RKO (cell line): Measurements from ENCODE around the gene FARP1.

Source experiments
- DNase-seq: peaks from one replicate; pipeline ENCODE4 v3.0.0-alpha.2; 2016; ENCODE audit warnings: low spot score

Gene FARP1

GRCh38 chr13:98487016-98487415 is 344.1 kb downstream of the FARP1 start:
- no peak for DNase-seq

GRCh38 chr13:98487522-98487921 is 344.6 kb downstream of the FARP1 start:
- DNase-seq, result no peak

DNA sequence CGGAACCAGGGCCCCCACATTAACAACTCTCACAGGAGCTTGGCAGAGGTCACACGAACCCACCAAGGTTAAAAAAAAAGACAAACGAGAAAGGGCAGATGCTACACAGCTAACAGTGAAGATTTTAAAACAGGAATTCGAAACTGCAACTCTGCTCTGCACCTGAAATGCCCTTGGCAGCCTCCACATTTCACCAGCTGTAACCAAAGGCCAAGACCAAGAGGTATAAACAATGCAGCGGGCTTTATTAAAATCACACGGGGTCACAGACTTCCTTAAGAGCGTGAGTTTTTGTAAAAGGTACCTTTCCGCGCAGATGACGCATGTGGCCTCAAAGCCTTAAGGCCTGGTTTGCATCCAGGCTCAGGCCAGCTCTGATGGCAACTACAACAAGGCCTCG is 345.8 kb downstream of the FARP1 start:
- no peak for DNase-seq

DNA sequence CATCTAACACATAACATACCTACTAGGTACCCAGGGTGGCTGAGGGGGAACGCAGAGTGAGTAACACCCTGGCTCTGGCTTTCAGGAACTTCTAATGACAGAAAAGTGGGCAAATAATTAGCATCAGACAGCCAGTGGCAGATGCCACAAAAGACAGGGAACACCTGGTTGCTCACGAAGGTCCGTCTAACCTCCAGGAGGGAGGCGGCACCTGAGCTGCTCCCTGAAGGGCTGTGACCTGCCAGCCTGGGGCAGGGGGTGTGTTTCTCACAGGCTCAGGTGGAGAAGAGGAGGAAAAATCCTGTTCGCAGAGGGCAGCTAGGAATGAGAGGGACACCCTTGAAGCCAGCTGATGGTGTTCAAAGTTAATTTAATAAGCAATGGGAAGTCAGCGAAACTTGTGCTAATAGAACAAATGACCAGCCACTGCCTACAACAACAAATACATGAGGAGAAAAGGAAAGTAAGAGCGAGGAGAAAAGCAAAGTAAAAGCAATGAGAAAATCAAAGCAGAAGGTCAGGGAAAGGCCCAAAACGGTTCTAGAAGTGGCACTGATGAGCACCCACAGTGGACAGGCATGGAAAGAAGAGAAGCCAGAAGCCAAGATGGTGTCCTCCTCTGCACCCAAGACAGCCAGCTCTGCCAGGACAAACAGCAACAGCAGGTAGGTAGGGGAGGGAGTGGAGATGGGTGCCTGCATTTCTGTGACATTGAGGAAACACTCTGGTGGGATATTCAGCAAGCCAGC is 346.7 kb downstream of the FARP1 start:
- no peak for DNase-seq

- no peak for DNase-seq
Measured at GRCh38 chr13:98490195-98490836, 347.4 kb downstream of the FARP1 start.

- no peak for DNase-seq
Measured at GRCh38 chr13:98490866-98491265, 348.0 kb downstream of the FARP1 start.

GRCh38 chr13:98492335-98493041 is 349.6 kb downstream of the FARP1 start:
- DNase-seq, result no peak

DNA sequence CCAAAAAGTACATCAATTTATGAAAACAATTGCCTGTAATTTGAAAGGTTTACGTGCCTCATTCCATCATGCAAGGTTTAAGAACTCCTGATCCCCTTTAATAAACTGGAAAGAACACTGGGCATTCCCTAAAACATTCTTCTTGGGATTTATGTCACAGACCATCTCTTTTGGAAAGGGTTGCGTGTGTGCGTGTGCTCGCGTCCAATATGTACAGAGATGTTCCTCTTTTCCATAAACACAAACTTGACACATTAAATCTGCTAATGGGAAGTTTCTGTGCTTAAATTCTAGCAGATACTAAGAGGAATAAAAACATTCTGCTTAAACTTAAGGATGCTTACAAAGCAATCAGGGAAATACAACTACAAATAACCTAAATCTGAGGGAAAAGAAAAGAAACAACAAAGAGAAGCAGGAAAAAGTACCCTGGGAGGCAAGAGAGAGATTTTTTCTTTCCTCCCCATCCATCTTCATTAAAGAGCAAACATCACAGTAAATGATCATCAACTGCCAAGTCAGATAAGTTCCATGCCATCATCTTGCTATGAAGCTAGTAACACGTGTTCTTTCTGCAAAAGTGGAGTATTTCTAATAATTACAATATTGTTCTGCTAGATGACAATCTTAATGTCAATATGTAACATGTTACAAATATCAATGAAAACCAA is 350.3 kb downstream of the FARP1 start:
- DNase-seq, result no peak

- DNase-seq, result no peak
Measured at GRCh38 chr13:98494769-98495168, 351.9 kb downstream of the FARP1 start.

GRCh38 chr13:98495627-98496478 is 353.0 kb downstream of the FARP1 start:
- DNase-seq, result no peak

DNA sequence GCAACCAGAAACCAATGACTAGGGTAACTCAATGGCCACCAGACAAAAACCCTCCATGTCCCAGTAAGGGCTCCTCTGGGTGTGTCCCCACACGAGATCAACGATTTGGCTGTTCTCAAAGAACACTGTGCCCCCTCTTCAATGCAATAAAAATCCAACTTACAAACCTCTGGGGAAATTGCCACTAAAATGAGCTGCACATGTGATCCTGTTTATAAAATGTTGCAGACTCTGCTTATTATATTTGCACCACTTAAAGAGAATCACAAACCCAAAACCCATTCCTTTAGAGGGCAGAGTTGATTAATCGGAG is 353.5 kb downstream of the FARP1 start:
- no peak for DNase-seq

DNA sequence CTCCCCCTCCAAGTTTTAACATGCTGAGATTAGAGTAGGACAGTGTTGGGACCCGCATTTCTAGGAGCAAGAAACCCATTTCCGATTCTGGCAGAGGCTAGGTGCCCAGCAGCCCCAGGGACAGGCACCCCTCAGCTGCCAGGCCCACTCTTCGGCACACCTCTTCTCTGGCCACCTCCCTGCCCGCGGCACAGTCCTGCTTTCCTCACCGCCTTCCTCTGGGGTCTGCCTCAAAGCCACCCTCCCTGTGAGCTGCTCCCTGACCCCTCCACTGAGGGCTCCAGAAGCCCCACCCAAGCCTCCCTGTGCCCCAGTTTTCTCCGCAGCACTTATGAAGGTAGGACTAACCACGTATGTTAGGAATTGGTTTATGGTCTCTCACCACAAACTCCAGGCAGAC is 354.1 kb downstream of the FARP1 start:
- DNase-seq, result no peak

DNA sequence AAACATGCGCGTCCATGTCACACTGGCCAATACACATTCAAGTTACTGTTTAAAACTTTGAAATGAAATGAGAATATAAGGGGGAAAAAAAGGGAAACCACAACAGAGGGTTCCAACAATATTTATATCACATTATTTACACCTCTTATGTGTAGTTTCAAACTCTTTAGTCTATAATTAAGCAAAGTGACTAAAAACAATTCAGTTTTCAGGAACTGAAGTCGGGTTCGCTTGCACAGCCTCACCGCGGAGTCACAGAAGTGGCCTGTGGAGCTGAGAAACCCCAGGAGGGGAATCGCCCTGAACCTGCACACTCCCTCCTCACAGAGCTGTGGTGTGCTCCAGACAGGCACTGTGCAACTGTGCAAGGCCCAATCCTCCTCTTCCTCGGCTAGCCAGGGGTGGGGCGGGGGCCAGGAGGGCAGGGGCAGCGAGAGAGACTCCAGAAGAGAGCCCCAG is 358.1 kb downstream of the FARP1 start:
- no peak for DNase-seq

DNA sequence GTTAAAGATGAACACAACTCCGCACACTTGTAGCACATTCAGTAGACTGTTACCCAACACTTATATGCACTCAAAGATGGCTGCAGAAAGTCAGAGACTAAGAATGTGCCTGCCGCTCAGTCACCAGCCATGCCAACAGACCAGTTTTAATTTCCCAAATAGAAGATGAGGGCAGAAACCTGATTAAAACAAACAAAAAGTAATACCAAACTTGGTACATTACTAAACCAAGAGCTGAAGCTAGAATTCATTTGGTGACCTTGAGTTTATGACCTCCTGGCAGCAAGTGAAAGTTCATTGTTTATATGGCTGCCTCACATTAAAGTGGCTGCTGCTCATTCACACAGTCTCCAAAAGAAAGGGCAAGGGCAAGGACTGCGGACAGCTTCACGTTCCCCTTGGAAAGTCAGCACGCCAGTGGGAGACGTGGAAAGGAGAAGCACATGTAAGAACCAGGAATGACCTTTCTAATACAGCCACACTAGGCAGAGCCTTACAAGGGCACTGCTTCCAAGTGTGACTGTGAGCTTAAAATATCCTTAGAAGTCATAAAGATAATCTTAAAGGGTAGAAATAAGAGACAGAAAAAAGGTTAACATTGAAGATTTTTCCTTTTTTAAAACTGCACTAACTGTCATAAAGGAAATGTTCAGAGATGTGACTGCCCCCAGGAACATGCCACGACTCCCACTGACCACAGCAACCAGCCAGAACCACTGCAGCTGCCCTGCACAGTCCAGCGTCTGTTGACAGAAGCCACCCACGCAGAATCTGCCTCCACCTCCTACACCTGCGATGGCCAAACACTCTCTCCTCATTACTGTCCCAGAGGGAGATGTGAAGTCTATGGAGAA is 360.5 kb downstream of the FARP1 start:
- DNase-seq, result no peak

DNA sequence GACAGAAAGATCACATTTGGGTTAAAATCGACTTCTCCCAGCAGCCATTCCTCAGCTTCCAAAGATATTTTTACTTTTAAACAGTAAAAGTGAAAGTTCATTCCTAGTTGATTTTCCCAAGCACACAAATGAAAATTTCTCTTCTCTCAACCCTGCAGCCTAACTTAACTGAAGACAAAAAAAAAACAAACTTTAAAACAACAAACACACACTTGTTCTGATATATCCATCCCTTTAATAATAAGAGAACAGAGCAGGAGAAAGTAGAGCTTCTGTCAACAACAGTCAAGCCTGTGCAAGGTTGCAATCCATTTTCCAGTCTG is 361.1 kb downstream of the FARP1 start:
- DNase-seq, result no peak

- no peak for DNase-seq
Measured at GRCh38 chr13:98504371-98504963, 361.6 kb downstream of the FARP1 start.
